HUDEP-2 (cell line): Measurements from ENCODE around the gene AK8.
"Not testable (repeated sequence)": the region's sequence is repeated elsewhere in the genome, so short reads cannot be mapped to it uniquely, and the experiment has no call there.

ENCODE experiments used
- DNase-seq, 76 experiments: peaks; one replicate each; lab custom pipeline; 2025; ENCODE audit not compliant: unreplicated experiment in 76 of 76; lab: John Stamatoyannopoulos, UW

AK8 gene

DNA sequence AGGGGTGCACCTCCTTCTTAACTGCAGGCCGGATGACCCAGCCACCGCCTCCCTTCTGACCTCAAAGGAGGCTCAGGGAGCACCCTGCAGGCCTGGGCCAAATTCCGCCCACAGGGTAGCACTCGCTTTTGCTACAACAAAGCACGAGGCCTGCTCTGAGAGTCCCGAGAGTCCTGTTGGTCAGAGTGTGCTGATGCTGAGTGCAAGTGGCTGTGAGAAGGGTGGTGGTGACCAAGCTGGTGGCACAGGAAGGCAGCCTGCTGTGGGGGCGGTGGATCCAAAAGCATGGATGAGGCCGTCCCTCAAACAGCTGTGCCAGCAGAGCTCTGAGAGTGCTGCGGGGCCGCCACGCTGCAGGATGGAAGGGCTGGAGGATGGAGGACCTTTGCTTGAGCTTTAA is 101.8 kb downstream of the AK8 start:
- no peak for DNase-seq

- DNase-seq: no peak
Measured at GRCh38 chr9:132775720-132776119, 102.4 kb downstream of the AK8 start.

GRCh38 chr9:132774886-132775285 is 103.2 kb downstream of the AK8 start:
- no peak for DNase-seq

DNA sequence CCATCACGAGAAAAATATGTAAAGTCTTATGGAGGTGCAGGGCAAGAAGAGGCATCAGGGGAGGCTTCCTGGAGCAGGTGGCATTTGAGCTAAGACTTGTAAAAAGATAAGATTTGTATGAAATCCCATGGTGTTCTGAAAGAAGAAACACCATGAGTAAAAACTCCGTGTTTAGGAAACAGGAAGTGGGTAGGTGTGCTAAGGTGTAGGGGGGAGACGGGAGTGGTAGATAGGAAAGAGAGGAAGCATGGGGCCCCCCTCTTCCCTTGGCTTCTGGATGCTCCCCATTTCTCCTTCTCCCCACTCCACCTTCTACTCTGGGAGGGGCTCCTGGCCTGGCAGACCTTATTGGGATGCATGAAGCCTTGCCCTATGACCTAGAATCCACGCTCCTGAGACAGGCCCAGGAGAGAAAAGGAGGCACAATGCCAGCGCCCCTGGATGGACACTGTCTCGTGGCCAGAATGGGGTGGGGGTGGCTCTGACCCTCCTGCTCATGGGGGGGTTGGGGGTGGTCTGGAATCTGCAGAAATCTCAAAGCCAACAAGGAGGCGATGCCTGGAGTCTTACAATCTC is 104.2 kb downstream of the AK8 start:
- DNase-seq: no peak

- no peak for DNase-seq
Measured at GRCh38 chr9:132773093-132773492, 105.0 kb downstream of the AK8 start.

DNA sequence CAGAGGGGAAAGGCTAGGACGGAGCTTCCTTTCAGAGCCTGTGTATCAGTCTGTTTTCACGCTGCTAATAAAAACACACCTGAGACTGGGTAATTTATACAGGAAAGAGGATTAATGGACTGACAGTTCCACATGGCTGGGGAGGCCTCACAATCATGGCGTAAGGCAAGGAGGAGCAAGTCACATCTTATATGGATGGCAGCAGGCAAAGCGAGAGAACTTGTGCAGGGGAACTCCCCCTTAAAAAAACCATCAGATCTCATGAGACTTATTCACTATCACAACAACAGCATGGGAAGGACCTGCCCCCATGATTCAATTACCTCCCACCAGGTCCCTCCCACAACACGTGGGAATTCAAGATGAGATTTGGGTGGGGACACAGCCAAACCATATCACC is 106.3 kb downstream of the AK8 start:
- DNase-seq: not testable (repeated sequence)

GRCh38 chr9:132770770-132771310 is 107.2 kb downstream of the AK8 start:
- no peak for DNase-seq

- DNase-seq: peak in 51 of 76 experiments; percentile 4 to 58 (median 33)
Measured at GRCh38 chr9:132769906-132770769, 107.9 kb downstream of the AK8 start.

GRCh38 chr9:132768932-132769905 is 108.9 kb downstream of the AK8 start:
- peak in 65 of 76 experiments; percentile 11 to 71 (median 47) for DNase-seq

GRCh38 chr9:132763574-132763973 is 114.5 kb downstream of the AK8 start:
- DNase-seq: no peak

DNA sequence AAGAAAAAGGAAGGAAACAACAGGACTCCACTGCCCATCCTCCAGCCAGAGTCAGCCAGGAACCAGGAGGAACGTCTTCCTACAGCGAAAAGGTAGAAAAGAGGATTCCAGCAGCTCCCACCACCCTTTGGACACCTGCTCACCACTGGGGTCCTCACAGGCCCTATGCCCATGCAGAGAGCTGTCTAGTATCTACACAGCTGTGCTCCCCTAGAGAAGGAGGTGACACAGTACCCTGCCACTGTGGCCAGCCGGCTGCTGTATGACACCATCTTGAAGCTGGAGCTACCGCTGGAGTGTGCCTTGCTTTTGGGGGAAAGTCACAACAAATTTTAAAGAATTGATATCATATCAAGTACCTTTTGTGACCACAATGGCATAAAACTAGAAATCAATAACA is 115.2 kb downstream of the AK8 start:
- DNase-seq: no peak

GRCh38 chr9:132761602-132762001 is 116.5 kb downstream of the AK8 start:
- DNase-seq: no peak

GRCh38 chr9:132760057-132760456 is 118.0 kb downstream of the AK8 start:
- no peak for DNase-seq

DNA sequence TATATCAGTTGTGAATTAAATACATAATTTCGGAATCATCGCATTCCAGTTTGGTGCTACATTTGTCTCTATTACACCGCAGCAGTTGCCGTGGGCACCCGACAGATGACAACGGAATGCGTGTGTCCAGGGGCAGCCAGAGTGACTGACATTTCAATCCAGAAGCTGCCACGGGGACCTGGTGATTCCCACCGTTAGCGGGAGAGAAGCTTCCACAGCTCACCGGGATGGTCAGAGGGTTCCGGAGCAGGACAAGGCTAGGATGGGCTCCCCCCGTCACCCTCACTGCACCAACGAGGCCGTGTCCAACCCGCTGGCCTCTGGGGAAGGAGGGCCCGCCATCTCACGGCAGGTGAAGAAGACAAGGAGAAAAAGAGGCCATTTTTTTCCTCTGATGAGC is 121.1 kb downstream of the AK8 start:
- no peak for DNase-seq

- no peak for DNase-seq
Measured at GRCh38 chr9:132756214-132756845, 121.8 kb downstream of the AK8 start.

DNA sequence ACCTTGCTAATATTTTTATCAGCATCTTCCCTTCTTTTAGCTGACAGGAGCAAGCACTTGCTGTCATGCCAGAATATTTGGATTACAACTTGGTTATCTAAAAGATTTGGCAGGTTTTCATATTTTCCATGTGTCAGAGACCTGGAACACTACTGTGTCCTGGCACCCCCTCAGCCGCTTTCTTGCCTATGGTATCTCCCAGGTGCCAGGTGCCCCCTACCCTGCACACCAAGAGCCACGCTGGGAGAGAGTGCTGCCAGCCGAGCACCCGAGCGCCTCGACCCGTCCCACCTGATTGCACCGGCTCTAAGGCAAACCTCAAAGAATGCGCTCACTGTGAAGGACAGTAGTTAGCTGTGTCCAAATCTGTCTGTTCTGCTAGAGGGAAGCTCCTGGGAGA is 123.0 kb downstream of the AK8 start:
- DNase-seq: no peak

- DNase-seq: no peak
Measured at GRCh38 chr9:132754236-132754635, 123.8 kb downstream of the AK8 start.

DNA sequence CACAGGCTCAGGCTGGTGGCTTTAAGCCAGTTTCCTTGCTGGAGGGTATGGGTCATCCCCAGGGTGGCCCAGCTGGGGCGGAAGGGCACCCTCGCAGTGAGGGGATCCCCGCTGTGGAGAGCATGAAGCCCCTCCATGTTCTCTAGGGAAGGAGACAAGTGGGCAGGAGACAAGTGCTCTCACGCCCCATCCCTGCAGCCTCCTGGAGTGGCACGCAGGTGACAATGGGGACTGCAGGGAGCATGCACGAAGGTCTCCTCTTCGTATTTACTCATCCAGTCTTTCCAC is 124.5 kb downstream of the AK8 start:
- DNase-seq: no peak

DNA sequence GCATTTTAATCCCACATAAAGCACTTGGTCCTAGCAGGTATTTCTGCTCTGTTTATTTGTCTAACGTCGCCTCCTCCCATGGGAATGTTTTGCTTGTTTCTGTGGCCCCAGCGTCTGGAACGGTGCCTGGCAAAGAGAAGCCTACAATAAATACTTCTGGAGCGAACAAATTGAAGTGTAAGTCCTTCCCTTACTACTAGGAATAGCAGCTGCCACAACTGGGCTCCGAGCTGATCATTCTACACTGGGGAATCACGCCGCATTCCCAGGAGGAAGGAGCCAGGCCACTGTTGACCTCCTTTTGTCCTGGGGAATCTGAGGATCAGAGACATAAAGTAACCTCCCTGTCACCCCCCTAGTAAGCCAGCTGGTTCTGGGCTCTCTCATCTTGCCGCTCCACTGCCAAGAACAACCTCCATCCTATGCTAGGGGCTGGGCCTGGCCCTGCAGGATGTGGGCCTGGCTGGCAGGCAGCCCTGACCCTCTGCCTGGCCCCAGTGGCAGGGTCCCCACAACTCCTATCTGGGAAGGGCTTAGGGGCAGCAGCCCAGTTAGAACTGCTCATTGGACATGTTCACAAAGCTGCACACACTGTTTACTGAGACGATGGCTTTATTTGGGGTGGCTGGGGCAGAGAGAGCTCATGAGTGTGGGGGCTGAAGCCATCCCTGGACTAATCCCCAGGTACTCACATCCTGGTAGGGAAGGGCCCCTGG is 125.0 kb downstream of the AK8 start:
- DNase-seq: no peak

DNA sequence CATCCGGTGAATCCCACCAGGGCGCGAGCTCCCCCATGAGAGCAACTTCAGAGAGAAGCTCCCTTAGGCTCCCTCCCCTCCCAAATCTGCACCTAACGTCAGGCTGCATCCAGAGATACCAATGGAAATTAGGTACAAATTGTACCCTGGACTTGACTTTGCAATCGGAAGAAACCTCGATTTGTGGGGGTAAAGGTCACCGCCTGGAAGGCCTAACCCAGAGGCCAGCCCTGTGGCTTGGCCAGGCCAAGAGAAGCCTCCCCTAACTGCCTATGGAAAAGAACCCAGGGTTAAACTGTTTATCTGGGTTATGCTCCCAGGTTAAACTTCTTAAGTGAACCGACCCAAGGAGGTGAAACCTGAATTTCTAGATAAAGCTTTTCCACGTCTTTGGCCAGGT is 127.4 kb downstream of the AK8 start:
- DNase-seq: no peak
